Choroid plexus epithelial cell (primary cell): ENCODE results near the gene ACKR1.
A peak's percentile ranks its signal among the peaks of the same experiment; 100 is the strongest.

Experiments used
- DNase-seq: peaks from one replicate; pipeline ENCODE4 v3.0.0-alpha.2; 2010; ENCODE audit warnings: low read depth
- H3K4me3 ChIP-seq: 2 replicates; pipeline ENCODE4 v1.5.1; 2011; ENCODE audit warnings: low read depth, mild to moderate bottlenecking, control low read depth, low read length, moderate library complexity
- CTCF ChIP-seq: conservative IDR thresholded peaks from 2 replicates; pipeline ENCODE4 v1.5.1; 2011; ENCODE audit warnings: low read depth, mild to moderate bottlenecking, control low read depth, inconsistent platforms, low read length, moderate library complexity

Gene ACKR1

GRCh38 chr1:159187647-159188374 lies 16.9 kb upstream of the ACKR1 start:
- no peak overlapping the region for H3K4me3 ChIP-seq
- no peak for DNase-seq
- TF ChIP-seq CTCF, result no peak

DNA sequence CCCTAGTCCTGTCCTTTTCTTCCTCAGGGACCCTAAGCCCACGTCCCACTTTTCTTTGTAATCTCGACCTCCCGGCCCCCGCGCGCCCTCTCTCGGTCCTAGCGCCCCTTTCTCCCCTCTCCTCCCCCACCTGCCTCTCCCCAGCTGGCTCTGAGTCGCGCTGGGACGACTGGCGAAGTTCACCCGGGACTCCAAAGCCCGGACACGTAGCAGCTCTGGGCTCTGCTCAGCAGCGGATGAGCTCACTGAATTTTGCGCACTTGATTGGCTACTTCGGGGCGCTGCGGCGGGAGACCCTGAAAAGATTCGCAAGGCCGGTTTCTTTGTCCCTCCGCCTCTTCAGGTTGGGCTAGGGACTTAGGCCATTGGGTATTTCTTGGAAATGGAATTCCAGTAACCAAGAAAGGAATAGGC lies 16.3 kb upstream of the ACKR1 start:
- peak; percentile 36 for DNase-seq
- TF ChIP-seq CTCF, result no peak
- no peak overlapping the region for H3K4me3 ChIP-seq

DNA sequence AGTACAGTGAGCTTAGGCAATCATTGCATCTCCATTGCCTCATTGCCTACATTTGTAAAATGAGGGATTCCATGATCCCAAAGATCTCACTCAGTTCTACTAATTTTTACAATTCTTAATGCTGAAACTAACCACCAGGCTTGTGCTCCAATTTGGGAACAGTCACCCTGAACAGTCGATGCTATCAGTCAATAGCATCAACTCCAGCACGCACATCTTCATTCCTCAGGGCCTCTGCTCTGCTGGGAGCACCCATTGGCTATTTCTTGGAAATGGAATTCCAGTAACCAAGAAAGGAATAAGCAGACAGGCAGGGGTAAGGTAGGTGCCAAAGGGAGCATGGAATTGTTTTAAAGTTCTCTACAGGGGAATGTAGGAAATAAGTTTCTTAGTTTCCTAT lies 14.2 kb upstream of the ACKR1 start:
- TF ChIP-seq CTCF, result no peak
- H3K4me3 ChIP-seq, result no peak overlapping the region
- DNase-seq, result no peak

- DNase-seq, result peak; percentile 14
- H3K4me3 ChIP-seq, result no peak overlapping the region
- TF ChIP-seq CTCF, result peak; percentile 45
Measured at GRCh38 chr1:159196543-159196942, 8.1 kb upstream of the ACKR1 start.

- no peak overlapping the region for H3K4me3 ChIP-seq
- peak; percentile 96 for TF ChIP-seq CTCF
- DNase-seq, result peak; percentile 87
Measured at GRCh38 chr1:159197561-159198557, 6.8 kb upstream of the ACKR1 start.

- no peak overlapping the region for H3K4me3 ChIP-seq
- DNase-seq, result no peak
- TF ChIP-seq CTCF, result no peak
Measured at GRCh38 chr1:159199901-159200300, 4.8 kb upstream of the ACKR1 start.

DNA sequence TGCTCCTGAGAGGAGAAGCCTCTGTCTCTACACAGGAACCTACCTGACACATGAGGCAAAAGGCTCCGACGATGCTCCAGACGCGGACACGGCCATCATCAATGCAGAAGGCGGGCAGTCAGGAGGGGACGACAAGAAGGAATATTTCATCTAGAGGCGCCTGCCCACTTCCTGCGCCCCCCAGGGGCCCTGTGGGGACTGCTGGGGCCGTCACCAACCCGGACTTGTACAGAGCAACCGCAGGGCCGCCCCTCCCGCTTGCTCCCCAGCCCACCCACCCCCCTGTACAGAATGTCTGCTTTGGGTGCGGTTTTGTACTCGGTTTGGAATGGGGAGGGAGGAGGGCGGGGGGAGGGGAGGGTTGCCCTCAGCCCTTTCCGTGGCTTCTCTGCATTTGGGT lies 3.9 kb upstream of the ACKR1 start:
- no peak overlapping the region for H3K4me3 ChIP-seq
- no peak for TF ChIP-seq CTCF
- no peak for DNase-seq
